Endothelial cell of umbilical vein (primary cell): Measurements from ENCODE around the gene SYNPO. TPM values are rescaled to one million over a fixed set of nuclear protein-coding genes. Genes with fewer than 3 reads are reported as not detected.
A peak's percentile ranks its signal among the peaks of the same experiment; 100 is the strongest.

ENCODE experiments used
- BruUV-seq: library from RNA; stranded (reverse); fragments of 400-500 nt; replicated peaks from 2 replicates; lab custom pipeline; 2021; lab: Mats Ljungman, UMichigan
- CTCF ChIA-PET: fragments of 300-600, 350-600 bp; sonication (Branson Sonifier 250); formaldehyde crosslinking; loops from one replicate; lab custom pipeline; 2021; ENCODE audit warnings: antibody characterized with exemption, inconsistent platforms; lab: Charles Lee
- POLR2A ChIA-PET: fragments of 300-600, 350-600 bp; sonication (Branson Sonifier 250); formaldehyde crosslinking; loops from one replicate; lab custom pipeline; 2021; ENCODE audit warnings: antibody characterized with exemption, inconsistent platforms; lab: Charles Lee
- DNase-seq: peaks from one replicate; pipeline ENCODE4 v3.0.0-alpha.2; 2011; ENCODE audit warnings: low read depth, low spot score
- FAIRE-seq: peaks from 2 replicates; lab custom pipeline; 2011; peaks lifted over from hg19 to GRCh38; lab: Jason Lieb, UNC
- H2AFZ ChIP-seq: 2 replicates; pipeline ENCODE4 v1.6.0; 2012; ENCODE audit warnings: low read depth, low read length, control low read depth, inconsistent platforms
- H3K27ac ChIP-seq: 2 replicates; pipeline ENCODE4 v1.5.1; 2011; ENCODE audit warnings: low read depth, mild to moderate bottlenecking, control low read depth, low read length, moderate library complexity; ENCODE audit not compliant: insufficient read depth
- H3K27me3 ChIP-seq, 2 experiments: 2 replicates each; pipeline versions ENCODE4 v1.6.0 to v1.6.1; 2011; ENCODE audit warnings: low read length in 2 of 2, mixed read lengths in 1 of 2; ENCODE audit not compliant: control insufficient read depth in 2 of 2, insufficient read depth in 2 of 2
- H3K36me3 ChIP-seq, 2 experiments: 2 replicates in 1 of 2; 3 replicates in 1 of 2; pipeline ENCODE4 v1.5.1; 2011; ENCODE audit warnings: low read length in 2 of 2, mild to moderate bottlenecking in 1 of 2, moderate library complexity in 1 of 2; ENCODE audit not compliant: control insufficient read depth in 2 of 2, insufficient read depth in 2 of 2; ENCODE audit errors: extremely low read depth in 1 of 2
- H3K4me1 ChIP-seq: 3 replicates; pipeline ENCODE4 v1.5.1; 2011; ENCODE audit warnings: mild to moderate bottlenecking, low read length; ENCODE audit not compliant: control insufficient read depth, insufficient read depth; ENCODE audit errors: extremely low read depth
- H3K4me2 ChIP-seq: 2 replicates; pipeline ENCODE4 v1.6.1; 2011; ENCODE audit warnings: low read length, control low read depth, mixed read lengths; ENCODE audit not compliant: insufficient read depth
- H3K4me3 ChIP-seq, 3 experiments: fragments of 200-600 bp in 1 of 3; sonication (generic), shearing (Covaris generic) in 1 of 3; replicated peaks in 1 of 3; 2 replicates each; pipeline ENCODE4 v1.5.1; 2011 to 2016; ENCODE audit warnings: control low read depth in 3 of 3, low read length in 3 of 3, mild to moderate bottlenecking in 2 of 3, inconsistent platforms in 1 of 3, low read depth in 1 of 3, moderate library complexity in 1 of 3; ENCODE audit not compliant: insufficient read depth in 1 of 3
- H3K79me2 ChIP-seq: 2 replicates; pipeline ENCODE4 v1.6.0; 2012; ENCODE audit warnings: low read length, inconsistent platforms; ENCODE audit not compliant: control insufficient read depth, insufficient read depth
- H3K9ac ChIP-seq: replicated peaks from 2 replicates; pipeline ENCODE3; 2011; ENCODE audit warnings: low read length, control low read depth; ENCODE audit not compliant: insufficient read depth; ENCODE audit errors: extremely low read depth
- H3K9me1 ChIP-seq: replicated peaks from 3 replicates; pipeline ENCODE4 v1.6.0; 2011; ENCODE audit warnings: mild to moderate bottlenecking, low read length; ENCODE audit not compliant: control insufficient read depth, insufficient read depth; ENCODE audit errors: extremely low read depth
- H3K9me3 ChIP-seq: replicated peaks from 2 replicates; pipeline ENCODE4 v1.5.1; 2012; ENCODE audit warnings: low read length, inconsistent platforms; ENCODE audit not compliant: control insufficient read depth, insufficient read depth
- H4K20me1 ChIP-seq: replicated peaks from 2 replicates; pipeline ENCODE3; 2011; ENCODE audit warnings: mild to moderate bottlenecking, low read length; ENCODE audit not compliant: control insufficient read depth, insufficient read depth; ENCODE audit errors: extremely low read depth
- CTCF ChIP-seq, 2 donors: IDR thresholded peaks; 1 replicate in 1 of 2; 2 replicates in 1 of 2; pipeline ENCODE4 v1.5.1; 2011; ENCODE audit warnings: low read length in 2 of 2, mild to moderate bottlenecking in 2 of 2, moderate library complexity in 2 of 2, control low read depth in 1 of 2, inconsistent platforms in 1 of 2, low read depth in 1 of 2; ENCODE audit not compliant: insufficient read depth in 1 of 2; ENCODE audit errors: extremely low read depth in 1 of 2
- EZH2 ChIP-seq: IDR thresholded peaks from 2 replicates; pipeline ENCODE4 v1.6.1; 2012; ENCODE audit warnings: borderline replicate concordance, low read depth, mild to moderate bottlenecking, moderate library complexity, low read length, inconsistent platforms; ENCODE audit not compliant: severe bottlenecking
- FOS ChIP-seq: IDR thresholded peaks from 2 replicates; pipeline ENCODE4 v1.6.1; 2011; ENCODE audit warnings: mild to moderate bottlenecking, low read length, moderate library complexity, borderline replicate concordance; ENCODE audit not compliant: insufficient read depth
- GATA2 ChIP-seq: IDR thresholded peaks from 2 replicates; pipeline ENCODE4 v1.7.0; 2011; ENCODE audit warnings: low read depth, mild to moderate bottlenecking, moderate library complexity, mixed read lengths, low read length; ENCODE audit not compliant: insufficient read length, insufficient read depth
- MAX ChIP-seq: IDR thresholded peaks from 2 replicates; pipeline ENCODE4 v1.6.1; 2011; ENCODE audit not compliant: insufficient read depth, insufficient read length
- POLR2A ChIP-seq: IDR thresholded peaks from 2 replicates; pipeline ENCODE4 v1.6.1; 2012; ENCODE audit warnings: low read depth, mild to moderate bottlenecking, control low read depth, low read length
- POLR2AphosphoS5 ChIP-seq: IDR thresholded peaks from 2 replicates; pipeline ENCODE4 v1.6.1; 2012; ENCODE audit warnings: low read depth, mild to moderate bottlenecking, control low read depth, low read length, moderate library complexity; ENCODE audit not compliant: insufficient read depth
- dilution Hi-C: fragments of 300-500 bp; cut with MboI; formaldehyde crosslinking; loops from one replicate; pipeline ENCODE4 v1.15.0; 2019; ENCODE audit warnings: low sequenced_read_pairs; ENCODE audit not compliant: extremely low pct_ligation_motif_present
- intact Hi-C: fragments of 100-400 bp; cut with micrococcal nuclease; formaldehyde crosslinking; loops from one replicate; pipeline ENCODE4 v1.10.0; 2022
- polyA plus RNA-seq, 4 experiments: library from polyadenylated mRNA; depleted of rRNA in 3 of 4; stranded (reverse) in 3 of 4; unstranded in 1 of 4; fragments of >200 nt; gene quantifications; 2 replicates each; pipeline versions ENCODE4 v1.2.1 to v1.2.3, GENCODE V29; 2011 to 2012; ENCODE audit warnings: missing spikeins in 1 of 4
- total RNA-seq: library from RNA; stranded (reverse); gene quantifications from 2 replicates; pipeline ENCODE4 v1.2.3, GENCODE V29; 2021

SYNPO gene
- total and polyA plus RNA-seq, 2 donors (not counting 3 experiments of a cell fraction or from before 2014, with no cell fraction given), result 68.4 to 121 TPM

GRCh38 chr5:150618588-150619281, 21.7 kb upstream of the SYNPO start:
- no peaks in the 10 kb centered on the region for H3K27me3 ChIP-seq
- BruUV-seq, result no TSS peak
- FAIRE-seq (no peak), DNase-seq (no peak)
- POLR2A ChIA-PET, result interaction anchor here (0.7 kb wide), 1 partner anchor 165 kb away, joined by 5 read pairs; no protein-coding TSS in a partner anchor
- intact Hi-C loops, result loop anchor here (1.0 to 2.0 kb wide), 3 partner anchors 18 to 23 kb away; no protein-coding TSS in a partner anchor
- H3K27ac ChIP-seq, result peak overlapping the region; percentile 6
- no peak overlapping the region for H3K4me3 ChIP-seq
- no peaks in the 10 kb centered on the region for H3K36me3 ChIP-seq
- H3K9ac ChIP-seq, result no peak overlapping the region
- dilution Hi-C loops, result no loop called here
- H2AFZ ChIP-seq, result peak overlapping the region; percentile 51
- H4K20me1 ChIP-seq, result no peaks in the 10 kb centered on the region
- TF ChIP-seq FOS, result no peak
- TF ChIP-seq EZH2, result no peak
- TF ChIP-seq MAX, result no peak
- TF ChIP-seq CTCF (IDR thresholded peaks at IDR 0.05; ENCODE audit: extremely low read depth in 1 of 2, insufficient read depth in 1 of 2, low read depth in 1 of 2, low read length in 2 of 2), result no peak
- TF ChIP-seq GATA2, result no peak
- no peak for TF ChIP-seq POLR2A
- no peak for TF ChIP-seq POLR2AphosphoS5
- H3K9me1 ChIP-seq, result no peaks in the 10 kb centered on the region
- H3K79me2 ChIP-seq, result no peaks in the 10 kb centered on the region
- H3K9me3 ChIP-seq, result no peaks in the 10 kb centered on the region
- CTCF ChIA-PET, result interaction anchor here (1.0 to 2.6 kb wide), 10 partner anchors 9 to 74 kb away, joined by 3 to 9 read pairs (median 5); partner anchors contain the start of gene SYNPO
- H3K4me2 ChIP-seq, result peak overlapping the region; percentile 17
- H3K4me1 ChIP-seq, result peaks cover 26% of the 10 kb centered on the region
